ENCODE data around the gene CLEC4A.
"Not testable (repeated sequence)": the region's sequence is repeated elsewhere in the genome, so short reads cannot be mapped to it uniquely, and the experiment has no call there.

The CLEC4A gene

GRCh38 chr12:8088574-8088973 lies 34.8 kb upstream of the CLEC4A start:
- Histone ChIP-seq H3K4me1 (ENCODE audit: control insufficient read depth, insufficient read depth, low read length) (no peaks in the 10 kb centered on the region), H3K9ac (ENCODE audit: low read length) (no peak overlapping the region), H3K27ac (ENCODE audit: low read depth, low read length) (no peak overlapping the region), H3K36me3 (ENCODE audit: control insufficient read depth, insufficient read depth, low read length) (peaks cover 40% of the 10 kb centered on the region), H3K9me3 (ENCODE audit: control insufficient read depth, insufficient read depth, low read depth, low read length) (no peaks in the 10 kb centered on the region), H3K27me3 (ENCODE audit: control insufficient read depth, insufficient read depth, low read length) (no peaks in the 10 kb centered on the region), H3K4me3 (ENCODE audit: low read depth, low read length) (no peak overlapping the region)

- not testable (repeated sequence) for H3K4me1 ChIP-seq (ENCODE audit: control insufficient read depth, insufficient read depth, low read length); H3K4me3 ChIP-seq (ENCODE audit: low read depth, low read length); H3K27me3 ChIP-seq (ENCODE audit: control insufficient read depth, insufficient read depth, low read length); H3K9me3 ChIP-seq (ENCODE audit: control insufficient read depth, insufficient read depth, low read depth, low read length); H3K9ac ChIP-seq (ENCODE audit: low read length); H3K27ac ChIP-seq (ENCODE audit: low read depth, low read length)
- H3K36me3 ChIP-seq (ENCODE audit: control insufficient read depth, insufficient read depth, low read length) = peaks cover 46% of the 10 kb centered on the region
These were observed 34.1 kb upstream of the CLEC4A start for GRCh38 chr12:8089277-8089676.

- no peak overlapping the region for H3K4me3 ChIP-seq (ENCODE audit: low read depth, low read length)
- no peak overlapping the region for H3K27ac ChIP-seq (ENCODE audit: low read depth, low read length)
- peaks cover 50% of the 10 kb centered on the region for H3K36me3 ChIP-seq (ENCODE audit: control insufficient read depth, insufficient read depth, low read length)
- H3K9ac ChIP-seq (ENCODE audit: low read length) = no peak overlapping the region
- no peaks in the 10 kb centered on the region for H3K4me1 ChIP-seq (ENCODE audit: control insufficient read depth, insufficient read depth, low read length)
- H3K27me3 ChIP-seq (ENCODE audit: control insufficient read depth, insufficient read depth, low read length) = no peaks in the 10 kb centered on the region
- no peaks in the 10 kb centered on the region for H3K9me3 ChIP-seq (ENCODE audit: control insufficient read depth, insufficient read depth, low read depth, low read length)
These were observed 33.7 kb upstream of the CLEC4A start for GRCh38 chr12:8089716-8090115.

GRCh38 chr12:8093291-8093690 lies 30.1 kb upstream of the CLEC4A start:
- Histone ChIP-seq H3K9me3 (ENCODE audit: control insufficient read depth, insufficient read depth, low read depth, low read length) (no peaks in the 10 kb centered on the region), H3K4me1 (ENCODE audit: control insufficient read depth, insufficient read depth, low read length) (no peaks in the 10 kb centered on the region), H3K27ac (ENCODE audit: low read depth, low read length) (no peak overlapping the region), H3K36me3 (ENCODE audit: control insufficient read depth, insufficient read depth, low read length) (peaks cover 74% of the 10 kb centered on the region), H3K9ac (ENCODE audit: low read length) (no peak overlapping the region), H3K27me3 (ENCODE audit: control insufficient read depth, insufficient read depth, low read length) (no peaks in the 10 kb centered on the region), H3K4me3 (ENCODE audit: low read depth, low read length) (no peak overlapping the region)

- Histone ChIP-seq H3K27ac (ENCODE audit: low read depth, low read length) (no peak overlapping the region), H3K9ac (ENCODE audit: low read length) (no peak overlapping the region), H3K9me3 (ENCODE audit: control insufficient read depth, insufficient read depth, low read depth, low read length) (no peaks in the 10 kb centered on the region), H3K4me1 (ENCODE audit: control insufficient read depth, insufficient read depth, low read length) (no peaks in the 10 kb centered on the region), H3K36me3 (ENCODE audit: control insufficient read depth, insufficient read depth, low read length) (peaks cover 56% of the 10 kb centered on the region), H3K4me3 (ENCODE audit: low read depth, low read length) (no peak overlapping the region), H3K27me3 (ENCODE audit: control insufficient read depth, insufficient read depth, low read length) (no peaks in the 10 kb centered on the region)
These were observed 27.0 kb upstream of the CLEC4A start for GRCh38 chr12:8096281-8096915.

GRCh38 chr12:8099235-8099634 lies 24.2 kb upstream of the CLEC4A start:
- Histone ChIP-seq H3K27me3 (ENCODE audit: control insufficient read depth, insufficient read depth, low read length) (no peaks in the 10 kb centered on the region), H3K4me3 (ENCODE audit: low read depth, low read length) (no peak overlapping the region), H3K4me1 (ENCODE audit: control insufficient read depth, insufficient read depth, low read length) (no peaks in the 10 kb centered on the region), H3K9me3 (ENCODE audit: control insufficient read depth, insufficient read depth, low read depth, low read length) (peaks cover 6% of the 10 kb centered on the region; the same call in 1 of the 2 replicates), H3K36me3 (ENCODE audit: control insufficient read depth, insufficient read depth, low read length) (peaks cover 28% of the 10 kb centered on the region), H3K27ac (ENCODE audit: low read depth, low read length) (no peak overlapping the region), H3K9ac (ENCODE audit: low read length) (no peak overlapping the region)

- Histone ChIP-seq H3K27ac (ENCODE audit: low read depth, low read length) (no peak overlapping the region), H3K36me3 (ENCODE audit: control insufficient read depth, insufficient read depth, low read length) (no peaks in the 10 kb centered on the region), H3K4me3 (ENCODE audit: low read depth, low read length) (no peak overlapping the region), H3K4me1 (ENCODE audit: control insufficient read depth, insufficient read depth, low read length) (no peaks in the 10 kb centered on the region), H3K9me3 (ENCODE audit: control insufficient read depth, insufficient read depth, low read depth, low read length) (peaks cover 7% of the 10 kb centered on the region), H3K9ac (ENCODE audit: low read length) (no peak overlapping the region), H3K27me3 (ENCODE audit: control insufficient read depth, insufficient read depth, low read length) (no peaks in the 10 kb centered on the region)
These were observed 14.5 kb upstream of the CLEC4A start for GRCh38 chr12:8108808-8109398.

- not testable (repeated sequence) for H3K9me3 ChIP-seq (ENCODE audit: control insufficient read depth, insufficient read depth, low read depth, low read length); H3K4me1 ChIP-seq (ENCODE audit: control insufficient read depth, insufficient read depth, low read length); H3K27me3 ChIP-seq (ENCODE audit: control insufficient read depth, insufficient read depth, low read length); H3K27ac ChIP-seq (ENCODE audit: low read depth, low read length); H3K36me3 ChIP-seq (ENCODE audit: control insufficient read depth, insufficient read depth, low read length); H3K4me3 ChIP-seq (ENCODE audit: low read depth, low read length); H3K9ac ChIP-seq (ENCODE audit: low read length)
These were observed 10.3 kb upstream of the CLEC4A start for GRCh38 chr12:8113117-8113516.

GRCh38 chr12:8120072-8120713 lies 3.2 kb upstream of the CLEC4A start:
- H3K36me3 ChIP-seq (ENCODE audit: control insufficient read depth, insufficient read depth, low read length) = no peaks in the 10 kb centered on the region
- no peak overlapping the region for H3K4me3 ChIP-seq (ENCODE audit: low read depth, low read length)
- H3K27me3 ChIP-seq (ENCODE audit: control insufficient read depth, insufficient read depth, low read length) = no peaks in the 10 kb centered on the region
- no peaks in the 10 kb centered on the region for H3K9me3 ChIP-seq (ENCODE audit: control insufficient read depth, insufficient read depth, low read depth, low read length)
- H3K9ac ChIP-seq (ENCODE audit: low read length) = no peak overlapping the region
- no peak overlapping the region for H3K27ac ChIP-seq (ENCODE audit: low read depth, low read length)
- peaks cover 8% of the 10 kb centered on the region for H3K4me1 ChIP-seq (ENCODE audit: control insufficient read depth, insufficient read depth, low read length)

GRCh38 chr12:8127138-8127537 lies 3.7 kb downstream of the CLEC4A start:
- no peaks in the 10 kb centered on the region for H3K27me3 ChIP-seq (ENCODE audit: control insufficient read depth, insufficient read depth, low read length)
- no peaks in the 10 kb centered on the region for H3K36me3 ChIP-seq (ENCODE audit: control insufficient read depth, insufficient read depth, low read length)
- no peaks in the 10 kb centered on the region for H3K9me3 ChIP-seq (ENCODE audit: control insufficient read depth, insufficient read depth, low read depth, low read length)

GRCh38 chr12:8133636-8134397 lies 10.4 kb downstream of the CLEC4A start:
- H3K9me3 ChIP-seq (ENCODE audit: control insufficient read depth, insufficient read depth, low read depth, low read length); H3K9ac ChIP-seq (ENCODE audit: low read length); H3K4me3 ChIP-seq (ENCODE audit: low read depth, low read length); H3K36me3 ChIP-seq (ENCODE audit: control insufficient read depth, insufficient read depth, low read length); H3K27ac ChIP-seq (ENCODE audit: low read depth, low read length); H3K4me1 ChIP-seq (ENCODE audit: control insufficient read depth, insufficient read depth, low read length); H3K27me3 ChIP-seq (ENCODE audit: control insufficient read depth, insufficient read depth, low read length): not testable (repeated sequence)

More at GRCh38 chr12:8127138-8127537, 3.7 kb downstream of the CLEC4A start:
- H3K4me3 ChIP-seq (ENCODE audit: low read depth, low read length) = no peak overlapping the region
- H3K4me1 ChIP-seq (ENCODE audit: control insufficient read depth, insufficient read depth, low read length) = no peaks in the 10 kb centered on the region
- H3K27ac ChIP-seq (ENCODE audit: low read depth, low read length) = no peak overlapping the region
- H3K9ac ChIP-seq (ENCODE audit: low read length) = no peak overlapping the region
